ENCODE data around the gene RPAP3.

The RPAP3 gene

GRCh38 chr12:47742253-47742825 is 36.5 kb upstream of the RPAP3 start:
- DNase-seq (ENCODE audit: low read depth, low spot score) = no peak

- DNase-seq (ENCODE audit: low read depth, low spot score) = no peak
Measured at GRCh38 chr12:47741340-47741703, 35.5 kb upstream of the RPAP3 start.

GRCh38 chr12:47740606-47741339 is 34.9 kb upstream of the RPAP3 start:
- DNase-seq (ENCODE audit: low read depth, low spot score) = no peak

- DNase-seq (ENCODE audit: low read depth, low spot score) = no peak
Measured at GRCh38 chr12:47739979-47740378, 34.1 kb upstream of the RPAP3 start.

GRCh38 chr12:47739297-47739696 is 33.5 kb upstream of the RPAP3 start:
- no peak for DNase-seq (ENCODE audit: low read depth, low spot score)

GRCh38 chr12:47737936-47738594 is 32.2 kb upstream of the RPAP3 start:
- no peak for DNase-seq (ENCODE audit: low read depth, low spot score)

- peak; percentile 75 for DNase-seq (ENCODE audit: low read depth, low spot score)
Measured at GRCh38 chr12:47736877-47737676, 31.2 kb upstream of the RPAP3 start.

- no peak for DNase-seq (ENCODE audit: low read depth, low spot score)
Measured at GRCh38 chr12:47736216-47736615, 30.4 kb upstream of the RPAP3 start.

- DNase-seq (ENCODE audit: low read depth, low spot score) = no peak
Measured at GRCh38 chr12:47735649-47736048, 29.8 kb upstream of the RPAP3 start.

GRCh38 chr12:47734725-47735480 is 29.1 kb upstream of the RPAP3 start:
- no peak for DNase-seq (ENCODE audit: low read depth, low spot score)

GRCh38 chr12:47733142-47733541 is 27.3 kb upstream of the RPAP3 start:
- DNase-seq (ENCODE audit: low read depth, low spot score) = no peak

- no peak for DNase-seq (ENCODE audit: low read depth, low spot score)
Measured at GRCh38 chr12:47732504-47732903, 26.7 kb upstream of the RPAP3 start.

GRCh38 chr12:47731723-47732122 is 25.9 kb upstream of the RPAP3 start:
- no peak for DNase-seq (ENCODE audit: low read depth, low spot score)

GRCh38 chr12:47730341-47730744 is 24.5 kb upstream of the RPAP3 start:
- no peak for DNase-seq (ENCODE audit: low read depth, low spot score)

GRCh38 chr12:47729233-47729632 is 23.4 kb upstream of the RPAP3 start:
- DNase-seq (ENCODE audit: low read depth, low spot score) = no peak

GRCh38 chr12:47725893-47726292 is 20.1 kb upstream of the RPAP3 start:
- no peak for DNase-seq (ENCODE audit: low read depth, low spot score)

- DNase-seq (ENCODE audit: low read depth, low spot score) = no peak
Measured at GRCh38 chr12:47725091-47725772, 19.4 kb upstream of the RPAP3 start, which contains the start of gene ENDOU. TSS of gene ENDOU (minus strand) at chr12:47725490. CDS start at chr12:47725413, 77 bp downstream.

GRCh38 chr12:47722941-47723631 is 17.3 kb upstream of the RPAP3 start:
- no peak for DNase-seq (ENCODE audit: low read depth, low spot score)

- no peak for DNase-seq (ENCODE audit: low read depth, low spot score)
Measured at GRCh38 chr12:47722136-47722834, 16.5 kb upstream of the RPAP3 start.
